GM18519 (cell line): ENCODE measurements around the gene SLC66A2.
"Not testable (repeated sequence)": the region's sequence is repeated elsewhere in the genome, so short reads cannot be mapped to it uniquely, and the experiment has no call there.

ENCODE experiments used
- ATAC-seq: cut with Tn5 transposase; IDR thresholded peaks from one replicate; pipeline ENCODE4 v1.9.1; 2021; ENCODE audit warnings: mild to moderate bottlenecking, moderate library complexity; ENCODE audit not compliant: unreplicated experiment, low FRiP score

Gene SLC66A2

GRCh38 chr18:79971211-79971952, 19.9 kb upstream of the SLC66A2 start:
- ATAC-seq: no peak

GRCh38 chr18:79970419-79971133, 19.1 kb upstream of the SLC66A2 start:
- ATAC-seq: no peak

- ATAC-seq: no peak
Measured at GRCh38 chr18:79965119-79965902, 13.9 kb upstream of the SLC66A2 start.

- peak; percentile 86 for ATAC-seq
Measured at GRCh38 chr18:79964330-79965118, 13.1 kb upstream of the SLC66A2 start, which contains the start of gene HSBP1L1. TSS of gene HSBP1L1 (plus strand) at chr18:79964643. CDS start at chr18:79964736, 93 bp downstream.

- no peak for ATAC-seq
Measured at GRCh38 chr18:79963658-79964329, 12.3 kb upstream of the SLC66A2 start.

- peak; percentile 29 for ATAC-seq
Measured at GRCh38 chr18:79962835-79963657, 11.6 kb upstream of the SLC66A2 start.

- no peak for ATAC-seq
Measured at GRCh38 chr18:79962311-79962710, 10.9 kb upstream of the SLC66A2 start.

- ATAC-seq: no peak
Measured at GRCh38 chr18:79961527-79962291, 10.3 kb upstream of the SLC66A2 start.

GRCh38 chr18:79960921-79961526, 9.6 kb upstream of the SLC66A2 start:
- ATAC-seq: no peak

GRCh38 chr18:79960161-79960801, 8.8 kb upstream of the SLC66A2 start:
- not testable (repeated sequence) for ATAC-seq

GRCh38 chr18:79958981-79959380, 7.5 kb upstream of the SLC66A2 start:
- ATAC-seq: no peak

GRCh38 chr18:79956276-79956675, 4.8 kb upstream of the SLC66A2 start:
- no peak for ATAC-seq

GRCh38 chr18:79955302-79956075, 4.0 kb upstream of the SLC66A2 start:
- no peak for ATAC-seq

- ATAC-seq: no peak
Measured at GRCh38 chr18:79954791-79955190, 3.3 kb upstream of the SLC66A2 start.

- ATAC-seq: no peak
Measured at GRCh38 chr18:79953971-79954651, 2.7 kb upstream of the SLC66A2 start.

GRCh38 chr18:79952996-79953559, 1.6 kb upstream of the SLC66A2 start:
- ATAC-seq: no peak
